Activated gamma-delta T cell treated with Interleukin-2 at 50 U/mL for 16 hours (primary cell): ENCODE measurements around the gene TPPP.

Experiments used
- DNase-seq: peaks from one replicate; pipeline ENCODE4 v3.0.0-alpha.2; 2020

Gene TPPP

DNA sequence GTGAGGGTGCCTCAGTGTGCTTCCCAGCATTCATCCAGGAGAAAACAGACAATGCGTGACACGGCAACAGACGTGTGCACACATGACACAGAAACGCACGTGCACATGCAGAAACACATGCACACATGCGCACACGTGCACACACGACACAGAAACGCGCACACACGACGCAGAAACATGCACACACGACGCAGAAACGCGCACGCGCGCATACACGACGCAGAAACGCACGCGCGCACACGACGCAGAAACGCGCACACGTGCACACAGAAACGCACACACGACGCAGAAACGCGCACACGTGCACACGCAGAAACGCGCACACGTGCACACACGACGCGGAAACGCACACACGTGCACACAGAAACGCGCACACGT, 16.5 kb downstream of the TPPP start:
- DNase-seq: no peak

DNA sequence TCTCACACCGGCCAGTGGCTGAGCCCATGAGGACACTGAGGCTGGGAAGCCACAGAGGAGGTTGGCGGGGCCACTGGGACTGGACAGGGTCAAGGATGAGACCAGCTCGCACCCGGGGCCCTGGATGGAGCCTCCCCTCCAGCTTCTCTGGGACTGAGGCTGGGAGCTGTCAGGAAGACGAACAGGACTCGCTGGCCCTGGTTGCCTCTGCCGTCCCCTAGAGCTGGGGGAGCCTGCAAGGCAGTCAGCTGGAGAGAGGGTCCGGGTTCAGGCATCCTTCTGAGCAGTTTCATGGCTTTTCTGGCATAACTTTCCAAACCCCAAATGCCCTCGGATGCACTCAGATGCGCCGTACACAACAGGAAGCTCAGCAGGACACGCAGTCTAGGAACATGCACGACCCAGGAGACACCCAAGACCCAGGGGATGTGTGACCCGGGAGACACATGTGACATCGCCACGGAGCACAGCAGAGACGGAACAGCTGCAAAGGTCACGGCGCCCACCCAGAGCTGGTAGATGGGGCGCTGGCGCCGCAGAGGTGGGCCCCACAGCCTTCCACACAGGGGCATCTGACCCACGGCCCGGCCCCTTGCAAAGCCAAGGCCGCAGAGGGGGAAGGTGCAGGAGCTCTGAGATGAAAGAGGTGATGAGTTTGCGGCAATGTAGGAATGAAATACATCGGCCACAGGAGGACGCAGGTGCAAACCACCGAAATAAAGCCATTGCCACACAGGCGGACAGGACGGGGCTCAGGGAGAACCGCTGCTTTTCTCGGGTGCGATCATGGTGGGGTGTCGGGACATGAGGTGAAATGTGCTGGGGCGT, 17.1 kb downstream of the TPPP start:
- no peak for DNase-seq

DNA sequence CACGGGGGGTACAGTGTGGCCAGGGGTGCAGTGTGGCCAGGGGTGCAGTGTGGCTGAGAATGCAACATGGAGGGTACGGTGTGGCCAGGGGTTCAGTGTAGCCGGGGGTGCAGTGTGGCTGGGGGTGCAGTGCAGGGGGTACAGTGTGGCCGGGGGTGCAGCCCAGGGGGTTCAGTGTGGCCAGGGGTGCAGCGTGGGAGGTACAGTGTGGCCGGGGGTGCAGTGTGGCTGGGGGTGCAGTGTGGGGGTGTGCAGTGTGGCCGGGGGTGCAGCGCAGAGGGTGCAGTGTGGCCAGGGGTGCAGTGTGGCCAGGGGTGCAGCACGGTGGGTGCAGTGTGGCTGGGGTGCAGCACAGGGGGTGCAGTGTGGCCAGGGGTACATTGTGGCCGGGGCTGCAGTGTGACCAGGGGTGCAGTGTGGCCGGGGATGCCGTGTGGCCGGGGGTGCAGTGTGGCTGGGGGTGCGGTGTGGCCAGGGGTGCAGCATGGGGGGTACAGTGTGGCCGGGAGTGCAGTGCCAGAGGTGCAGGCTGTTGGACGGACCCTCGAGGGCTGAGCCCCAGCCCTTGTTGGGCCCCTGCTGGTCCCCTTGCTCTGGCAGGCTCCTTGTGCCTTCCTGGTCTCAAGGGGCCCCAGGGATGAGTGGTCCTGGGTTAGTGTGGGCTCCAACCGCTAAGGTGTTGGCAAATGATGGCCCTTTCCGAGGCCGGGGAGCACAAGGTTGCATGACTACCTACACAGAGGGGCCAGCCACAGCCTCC, 17.9 kb downstream of the TPPP start:
- DNase-seq: no peak

DNA sequence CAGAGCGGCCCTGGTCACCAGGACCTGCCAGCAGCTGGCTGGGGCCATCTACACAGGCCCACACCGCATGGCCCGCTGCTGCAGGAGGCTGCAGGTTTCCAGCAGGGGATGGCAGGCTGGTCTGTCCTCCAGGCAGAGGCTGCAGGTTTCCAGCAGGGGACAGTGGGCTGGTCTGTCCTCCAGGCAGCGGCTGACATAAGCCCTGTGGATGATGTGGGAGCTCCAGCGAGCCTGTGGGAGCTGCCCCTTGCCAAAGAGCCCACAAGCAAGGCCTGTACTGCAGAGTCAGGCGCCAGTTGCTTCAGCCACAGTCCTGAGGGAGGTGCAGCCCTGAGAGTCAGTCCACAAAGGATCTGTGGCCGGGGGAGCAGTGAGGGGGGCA, 18.5 kb downstream of the TPPP start:
- no peak for DNase-seq

DNA sequence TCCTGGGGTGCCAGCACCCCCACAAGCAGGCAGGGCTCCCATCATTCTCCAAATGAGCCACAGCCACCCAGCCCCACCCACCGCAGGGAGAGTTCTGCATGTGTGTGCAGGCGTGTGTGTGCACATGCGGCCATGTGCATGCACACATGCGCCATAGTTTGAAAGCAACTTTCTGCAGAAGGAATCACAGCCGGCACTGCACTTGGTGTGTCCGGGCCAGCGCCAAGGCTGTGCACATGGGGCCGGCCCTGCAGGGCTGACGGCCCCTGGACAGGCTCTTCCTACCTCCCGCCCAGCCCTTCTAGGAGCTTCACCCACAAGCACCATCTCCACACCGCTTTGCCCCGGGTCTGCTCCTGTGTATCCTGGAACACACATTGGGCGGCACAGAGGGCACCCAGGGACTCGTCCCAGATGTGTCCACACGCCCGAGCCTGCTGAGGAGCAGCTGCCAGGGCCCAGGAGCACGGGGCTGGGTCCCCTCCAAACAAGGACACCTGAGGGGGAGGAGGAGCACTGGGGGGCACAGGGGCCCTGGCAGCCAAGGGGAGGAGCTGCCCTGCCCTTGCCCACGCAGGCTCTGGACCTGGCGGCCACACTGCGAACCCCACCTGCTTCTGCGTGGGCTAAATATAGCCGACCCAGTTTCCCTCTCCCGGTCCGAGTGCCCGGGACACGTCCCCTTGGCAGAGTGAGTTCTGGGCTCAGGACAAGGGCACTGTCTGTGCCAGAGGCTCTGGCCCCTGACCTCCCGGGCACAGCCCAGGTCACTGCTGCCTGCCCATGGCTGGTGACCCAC, 19.1 kb downstream of the TPPP start:
- DNase-seq: no peak

DNA sequence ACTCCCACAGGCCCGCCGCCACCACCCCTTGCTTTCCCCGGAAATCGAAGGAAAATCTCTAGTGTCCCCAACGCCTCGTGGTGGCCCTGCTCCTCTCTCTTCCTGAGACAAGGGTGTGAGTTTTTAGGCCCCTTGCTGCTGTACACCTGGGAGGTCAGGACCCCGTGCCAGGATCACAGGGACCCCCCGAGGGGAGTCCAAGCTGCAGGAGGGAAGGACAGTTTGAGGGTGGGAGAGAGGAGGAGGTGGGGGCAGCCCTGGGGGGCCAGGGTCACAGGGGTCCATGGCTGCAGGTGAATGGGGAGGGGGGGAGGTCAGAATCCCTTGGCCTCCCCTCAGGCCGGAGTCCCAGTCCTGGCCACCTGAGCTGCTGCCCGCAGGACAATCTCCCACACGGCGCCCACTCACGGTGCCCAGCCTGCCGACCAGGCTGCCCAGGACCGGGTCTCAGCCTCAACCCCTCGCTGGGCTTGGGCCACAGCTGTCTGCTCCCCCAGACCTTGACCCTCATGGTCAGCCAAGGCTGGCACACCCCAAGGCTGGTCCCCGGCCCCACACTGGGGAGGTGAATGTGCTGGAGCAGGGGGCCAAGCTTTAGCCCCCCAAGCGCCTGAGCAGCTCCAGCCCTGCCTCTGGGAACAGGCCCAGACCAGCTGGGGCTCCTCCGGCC, 19.9 kb downstream of the TPPP start:
- no peak for DNase-seq

DNA sequence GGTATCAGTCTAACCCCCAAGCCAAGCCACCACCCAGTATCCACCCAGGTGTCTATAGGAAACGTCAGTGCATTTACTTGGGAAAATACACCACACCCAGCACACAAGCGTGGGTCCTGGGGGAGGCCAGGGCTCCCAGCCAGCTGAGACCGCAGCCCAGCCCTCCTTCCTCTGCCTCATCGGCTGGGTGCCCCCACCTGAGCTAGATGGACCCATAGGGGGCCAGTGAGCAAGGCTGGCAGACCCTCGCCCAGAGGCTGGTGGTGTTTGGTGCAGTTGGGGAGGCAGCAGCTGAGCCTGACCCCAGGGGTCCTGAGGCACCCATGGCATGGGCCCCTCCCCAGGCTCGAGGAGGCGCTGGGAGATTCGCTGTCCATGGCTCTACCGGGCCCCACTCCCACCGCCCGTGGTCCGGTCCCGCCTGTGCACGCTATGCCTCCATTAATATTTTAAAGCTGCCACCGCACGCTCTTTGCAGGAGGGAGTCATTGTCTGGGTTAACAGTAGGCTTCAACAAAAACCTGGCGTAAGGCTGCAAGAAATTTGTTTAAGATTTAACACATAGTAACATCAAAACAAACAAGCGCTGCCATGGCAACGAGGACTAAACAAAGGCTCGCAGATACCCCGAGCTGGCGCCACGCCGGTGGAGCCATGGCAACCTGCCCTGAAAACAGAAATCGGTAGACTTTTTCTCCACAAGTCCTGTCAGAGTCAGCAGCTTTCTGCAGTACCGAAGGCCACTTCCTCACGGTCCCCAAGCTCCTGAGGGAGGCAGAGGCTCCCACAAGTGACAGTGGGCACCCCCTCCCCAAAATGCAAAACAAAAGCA, 20.6 kb downstream of the TPPP start:
- DNase-seq: peak; percentile 58

DNA sequence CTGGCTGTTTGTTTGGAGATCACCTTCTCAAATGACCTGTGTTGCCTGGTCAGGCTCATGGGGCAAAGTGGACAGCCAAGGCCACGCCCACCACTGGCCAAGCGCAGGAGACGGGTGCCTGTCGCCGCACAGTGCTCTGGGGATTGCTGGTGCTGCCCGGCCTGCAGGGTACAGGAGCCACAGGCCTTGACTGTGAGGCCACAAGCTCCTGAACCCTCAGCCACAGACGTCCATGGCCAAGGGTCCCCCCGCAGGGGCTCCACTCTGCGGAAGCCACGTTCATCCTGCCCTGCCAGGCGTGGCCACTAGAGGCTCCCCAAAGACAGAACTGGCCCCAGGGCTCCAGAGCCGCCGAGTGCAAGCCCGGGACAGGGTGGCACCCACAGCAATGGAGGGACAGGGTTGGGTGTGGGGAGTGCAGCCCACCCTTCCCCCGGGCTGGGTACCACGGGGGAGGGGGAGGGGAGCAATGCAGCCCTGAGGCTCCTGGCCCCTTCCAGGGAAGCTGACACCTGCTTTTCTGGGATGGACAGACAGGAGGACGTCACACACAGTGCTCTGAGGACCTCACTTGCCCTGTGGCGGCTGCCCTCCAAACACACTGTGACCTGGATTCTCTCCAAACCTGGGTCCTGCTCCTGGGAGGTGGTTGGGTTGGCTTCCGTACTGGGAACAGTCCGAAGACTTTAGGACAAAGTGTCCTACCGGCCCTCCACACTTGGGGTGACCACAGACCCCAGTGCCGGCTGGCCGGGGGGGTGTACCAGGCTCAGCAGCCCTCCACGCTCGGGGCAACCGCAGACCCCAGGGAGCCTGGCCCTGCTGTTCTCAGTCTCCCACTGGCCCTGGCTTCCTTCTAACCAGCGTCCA, 21.5 kb downstream of the TPPP start:
- peak; percentile 62 for DNase-seq

DNA sequence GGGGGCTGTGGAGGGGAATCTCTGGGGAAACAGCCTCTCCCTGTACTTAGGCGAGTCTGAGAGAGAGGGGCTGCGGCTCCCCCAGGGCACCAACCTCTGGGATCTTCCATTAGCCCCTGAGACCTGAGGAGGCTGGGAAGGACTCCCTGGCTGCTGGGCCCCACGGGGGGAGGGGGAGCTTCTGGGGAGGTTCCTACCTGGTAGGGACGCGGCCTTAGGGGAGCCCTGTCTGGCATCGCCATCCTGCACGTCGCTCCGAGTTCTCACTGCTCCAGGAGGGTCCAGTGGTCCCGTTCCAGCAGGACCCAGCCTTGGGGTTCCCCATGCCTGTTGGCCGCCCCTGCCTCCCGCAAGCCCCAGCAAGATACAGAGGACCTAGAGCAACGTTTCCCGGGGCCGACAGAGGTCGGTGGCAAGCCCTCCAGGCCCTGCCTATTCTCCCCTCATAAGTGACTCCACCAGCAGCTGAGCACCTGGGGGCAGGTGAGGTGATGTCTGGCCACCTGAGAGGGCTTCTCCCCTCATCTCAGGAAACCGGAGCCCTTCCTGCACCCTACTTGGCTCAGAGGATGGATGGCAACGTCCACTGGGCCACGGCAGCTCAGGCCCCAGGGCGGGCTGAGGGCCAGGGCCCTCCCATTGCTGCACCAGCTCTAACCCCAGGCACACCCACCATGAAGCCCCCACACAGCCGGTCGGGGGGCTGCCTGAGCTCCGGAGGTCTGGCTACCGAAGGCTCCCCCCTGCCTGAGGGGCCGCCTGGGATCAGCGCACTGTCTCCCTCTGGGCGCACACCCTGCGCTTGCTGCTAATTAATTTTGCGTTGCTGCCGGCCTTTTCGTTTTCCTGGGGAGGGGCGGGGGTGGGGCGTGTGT, 22.5 kb downstream of the TPPP start:
- DNase-seq: no peak

DNA sequence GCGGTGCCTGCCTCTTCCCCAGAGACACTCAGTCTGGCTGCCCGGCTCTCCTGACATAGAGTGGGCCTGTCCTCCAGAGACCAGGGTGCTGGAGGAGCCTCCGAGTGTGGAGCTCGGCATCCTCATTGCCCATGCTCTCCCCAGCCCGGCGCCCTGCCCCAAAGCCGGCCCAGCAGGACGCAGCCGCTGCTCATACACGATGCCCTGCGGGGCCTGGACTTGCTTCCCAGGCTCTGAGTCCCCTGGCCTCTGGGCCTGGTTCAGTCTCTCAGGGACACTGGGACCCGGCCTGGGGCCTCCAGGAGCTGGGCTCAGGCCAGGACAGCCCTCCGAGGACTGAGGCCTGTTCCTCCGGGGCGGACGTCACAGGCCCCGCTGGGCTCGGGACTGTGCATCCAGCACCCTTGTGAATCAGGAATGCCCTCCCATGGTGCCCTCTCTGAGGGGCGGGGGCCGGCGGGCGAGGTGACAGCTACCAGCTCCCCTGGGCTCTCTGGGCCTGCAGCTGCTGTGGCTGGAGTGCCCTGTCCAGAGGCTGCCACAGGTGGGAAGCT, 23.2 kb downstream of the TPPP start:
- DNase-seq: no peak

DNA sequence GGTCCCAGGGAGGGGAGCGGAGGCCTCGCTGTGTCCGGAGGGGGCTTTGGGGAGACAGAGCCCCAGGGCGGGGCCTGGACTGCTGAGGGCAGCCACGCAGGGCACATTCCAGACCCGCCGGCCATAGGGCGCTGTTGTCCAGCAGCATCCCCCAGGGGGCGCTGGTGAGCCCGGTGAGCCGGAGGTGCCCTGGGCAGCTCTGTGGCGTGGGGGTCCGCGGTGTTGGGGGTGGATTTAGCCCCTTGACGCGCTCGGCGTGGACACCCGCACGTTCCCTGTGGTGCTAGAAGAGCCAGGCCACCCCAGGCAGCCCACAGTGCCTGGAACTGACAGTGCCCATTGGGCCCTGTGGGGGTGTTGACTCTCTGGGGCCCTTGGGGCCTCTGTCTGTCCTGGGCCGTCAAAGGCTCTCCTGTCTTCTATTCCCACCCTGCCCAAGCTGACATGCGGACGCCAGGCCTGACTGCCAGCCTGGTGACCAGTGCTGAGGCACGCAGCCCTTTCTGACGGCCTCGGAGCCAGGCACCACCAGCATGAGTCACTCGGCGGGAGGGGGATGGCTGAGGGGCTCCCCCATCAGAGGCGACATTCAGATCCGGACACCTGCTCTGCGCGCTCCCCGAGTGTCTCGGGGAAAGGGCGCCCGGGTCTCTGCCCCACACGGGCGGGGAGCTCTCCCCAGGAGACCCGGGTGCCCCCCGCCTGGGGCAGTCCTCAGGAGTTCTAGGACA, 23.9 kb downstream of the TPPP start:
- DNase-seq: peak; percentile 46

DNA sequence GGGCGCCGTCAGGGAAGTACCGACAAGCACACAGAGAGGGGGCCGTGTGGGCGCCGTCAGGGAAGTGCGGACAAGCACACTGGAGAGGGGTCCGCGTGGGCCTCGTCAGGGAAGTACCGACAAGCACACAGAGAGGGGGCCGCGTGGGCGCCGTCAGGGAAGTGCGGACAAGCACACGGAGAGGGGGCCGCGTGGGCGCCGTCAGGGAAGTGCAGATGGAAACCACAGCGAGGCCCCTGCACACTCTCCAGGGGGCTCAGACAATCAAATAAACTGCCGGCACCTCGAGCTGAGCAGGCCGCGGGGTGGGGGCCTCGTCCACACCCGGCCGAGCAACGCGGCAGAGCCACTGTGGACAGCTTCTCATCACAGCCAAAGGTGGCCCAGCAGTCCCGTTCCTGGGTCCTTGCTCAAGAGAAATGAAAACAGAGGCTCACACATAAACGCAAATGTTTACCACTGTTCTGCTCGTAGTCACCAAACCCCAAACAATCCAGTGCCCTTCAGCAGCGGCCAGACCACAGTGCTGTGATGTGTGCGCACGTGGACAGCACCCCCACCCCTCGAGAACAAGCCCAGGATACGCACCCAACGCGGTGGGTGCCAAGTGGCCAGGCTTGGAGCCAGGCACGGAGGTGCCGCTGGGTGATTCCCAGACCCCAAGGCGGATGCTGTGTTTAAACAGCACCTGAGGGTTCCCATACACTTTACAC, 24.7 kb downstream of the TPPP start:
- no peak for DNase-seq

DNA sequence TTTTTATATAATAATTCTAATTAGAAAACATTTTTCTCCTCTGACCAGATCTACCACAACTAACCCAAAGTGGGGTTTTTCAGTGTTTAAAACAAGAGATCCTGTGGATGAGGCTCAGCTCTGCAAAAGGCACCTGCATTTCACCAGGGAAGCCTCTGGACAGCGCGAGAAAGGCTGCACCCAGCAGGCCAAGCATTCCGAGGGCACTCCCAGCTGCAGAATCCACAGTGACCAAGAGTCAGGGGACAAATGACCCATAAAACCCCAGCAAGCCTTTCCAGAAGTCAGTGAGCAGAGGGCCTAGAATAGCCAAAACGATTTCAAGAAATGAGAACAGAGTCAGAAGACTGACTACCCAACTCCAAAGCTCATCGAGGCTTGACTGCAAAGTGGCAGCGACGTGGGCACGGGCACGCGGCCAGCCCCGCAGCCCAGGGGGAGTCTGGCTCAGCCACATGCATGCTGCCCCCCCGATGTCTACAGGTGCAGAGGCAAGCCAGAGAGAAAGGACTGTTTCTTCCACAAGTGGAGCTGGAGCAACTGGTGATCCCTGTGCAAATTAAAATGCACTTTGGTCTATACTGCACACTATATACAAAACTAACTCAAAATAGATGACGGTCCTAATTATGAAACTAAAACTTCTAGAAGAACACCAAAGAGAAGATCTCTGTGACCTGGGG, 26.2 kb downstream of the TPPP start:
- DNase-seq: no peak

DNA sequence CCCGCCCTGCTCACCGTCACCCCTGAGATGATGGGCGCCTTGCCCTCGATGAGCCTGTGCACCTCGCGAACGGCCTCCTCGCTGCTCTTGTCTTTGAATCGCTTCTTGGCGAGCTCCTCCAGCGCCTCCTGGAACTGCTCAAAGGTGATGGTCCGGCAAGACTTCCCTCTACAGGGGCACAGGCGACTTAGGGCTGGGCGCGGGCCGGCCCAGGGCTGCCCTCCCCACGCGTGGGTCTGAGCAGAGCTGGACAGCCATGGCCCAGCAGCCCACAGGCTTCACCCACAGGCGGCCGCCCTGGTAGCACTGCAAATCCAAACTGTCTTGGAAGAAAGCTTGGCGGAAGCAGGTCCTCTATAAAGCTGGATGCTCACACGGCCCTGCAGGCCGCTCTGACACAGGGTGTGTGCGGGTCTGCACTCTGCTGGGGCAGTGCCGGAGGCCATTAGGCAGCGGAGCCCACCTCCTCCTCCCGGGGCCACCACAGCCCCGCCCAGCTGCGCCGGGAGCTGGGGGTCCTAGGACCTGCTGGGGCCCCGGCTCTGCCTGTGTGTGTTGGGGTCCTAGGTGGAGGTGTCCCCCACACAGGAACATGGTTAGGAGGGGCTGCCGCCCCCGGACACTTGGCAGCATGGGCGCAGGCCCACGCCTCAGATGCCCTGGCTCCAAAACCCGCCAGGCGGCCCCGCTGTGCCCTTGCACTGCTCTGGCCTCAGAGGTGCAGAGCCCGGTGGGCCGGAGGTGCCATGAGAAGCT, 27.0 kb downstream of the TPPP start:
- DNase-seq: no peak

DNA sequence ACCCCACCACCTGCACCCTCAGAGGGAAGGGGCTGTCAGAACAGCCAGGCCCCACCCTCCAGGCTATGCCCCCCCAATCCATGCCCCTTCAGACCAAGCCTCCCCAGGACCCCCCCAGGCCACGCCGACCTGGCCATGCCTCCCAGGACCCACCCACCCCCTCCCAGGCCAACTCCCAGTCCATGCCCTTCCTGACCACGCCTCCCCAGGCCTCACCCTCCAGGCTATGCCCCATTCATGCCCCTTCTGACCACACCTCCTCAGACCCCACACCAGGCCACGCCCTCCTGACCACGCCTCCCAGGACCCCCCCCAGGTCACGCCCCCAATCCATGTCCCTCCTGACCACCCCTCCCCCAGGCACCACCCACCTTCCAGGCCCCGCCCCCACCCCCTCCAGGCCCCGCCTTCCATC, 27.6 kb downstream of the TPPP start:
- DNase-seq: no peak

DNA sequence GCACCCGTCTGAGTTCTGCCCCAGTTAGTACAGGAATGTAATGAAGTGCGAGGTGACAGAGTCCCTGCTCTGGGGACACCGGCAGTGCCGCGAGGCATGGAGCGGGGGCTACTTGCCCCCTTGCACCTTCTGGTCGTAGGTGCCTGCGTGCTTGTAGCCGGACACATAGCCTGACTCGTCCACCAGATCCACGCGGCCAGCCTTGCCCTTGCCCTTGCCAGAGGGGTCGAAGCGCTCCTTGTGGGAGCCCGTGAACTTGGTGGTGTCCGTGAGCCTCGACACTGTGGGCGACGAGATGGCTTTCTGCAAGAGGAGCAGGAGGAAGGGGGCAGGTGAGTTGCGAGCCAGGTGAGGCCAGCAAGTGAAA, 28.2 kb downstream of the TPPP start:
- DNase-seq: no peak
